Transverse colon (tissue), 4 donors: Measurements from ENCODE around the gene KRTAP10-3.

ENCODE experiments used
- CTCF ChIP-seq, 5 experiments: fragments of 200-600 bp in 3 of 5; fragments of 450-650 bp in 2 of 5; sonication (generic) in 3 of 5; IDR thresholded peaks; 1 replicate in 2 of 5; 2 replicates in 3 of 5; pipeline ENCODE4 v1.5.1; 2016 to 2017; ENCODE audit warnings: antibody characterized with exemption in 5 of 5, inconsistent platforms in 3 of 5, mild to moderate bottlenecking in 2 of 5, moderate library complexity in 1 of 5
- EP300 ChIP-seq: sonication (generic); formaldehyde crosslinking; IDR thresholded peaks from one replicate; pipeline ENCODE4 v1.6.1; 2017; ENCODE audit warnings: antibody characterized with exemption, low read depth
- POLR2A ChIP-seq: fragments of 450-650 bp; IDR thresholded peaks from one replicate; pipeline ENCODE4 v1.6.1; 2016; ENCODE audit warnings: antibody characterized with exemption, mild to moderate bottlenecking, moderate library complexity
- POLR2AphosphoS5 ChIP-seq, 3 donors: sonication (generic); formaldehyde crosslinking; IDR thresholded peaks; one replicate each; pipeline ENCODE4 v1.6.1; 2016; ENCODE audit warnings: antibody characterized with exemption in 3 of 3

- TF ChIP-seq CTCF (IDR thresholded peaks at IDR 0.05) = no peak
- no peak for TF ChIP-seq POLR2A
- no peak for TF ChIP-seq POLR2AphosphoS5 (IDR thresholded peaks at IDR 0.05)
- TF ChIP-seq EP300 = no peak
These were observed 36.5 kb downstream of the KRTAP10-3 start for GRCh38 chr21:44521928-44522752.
